ENCODE data around the gene TM7SF2.
"Not testable (repeated sequence)": the region's sequence is repeated elsewhere in the genome, so short reads cannot be mapped to it uniquely, and the experiment has no call there.

The TM7SF2 gene

DNA sequence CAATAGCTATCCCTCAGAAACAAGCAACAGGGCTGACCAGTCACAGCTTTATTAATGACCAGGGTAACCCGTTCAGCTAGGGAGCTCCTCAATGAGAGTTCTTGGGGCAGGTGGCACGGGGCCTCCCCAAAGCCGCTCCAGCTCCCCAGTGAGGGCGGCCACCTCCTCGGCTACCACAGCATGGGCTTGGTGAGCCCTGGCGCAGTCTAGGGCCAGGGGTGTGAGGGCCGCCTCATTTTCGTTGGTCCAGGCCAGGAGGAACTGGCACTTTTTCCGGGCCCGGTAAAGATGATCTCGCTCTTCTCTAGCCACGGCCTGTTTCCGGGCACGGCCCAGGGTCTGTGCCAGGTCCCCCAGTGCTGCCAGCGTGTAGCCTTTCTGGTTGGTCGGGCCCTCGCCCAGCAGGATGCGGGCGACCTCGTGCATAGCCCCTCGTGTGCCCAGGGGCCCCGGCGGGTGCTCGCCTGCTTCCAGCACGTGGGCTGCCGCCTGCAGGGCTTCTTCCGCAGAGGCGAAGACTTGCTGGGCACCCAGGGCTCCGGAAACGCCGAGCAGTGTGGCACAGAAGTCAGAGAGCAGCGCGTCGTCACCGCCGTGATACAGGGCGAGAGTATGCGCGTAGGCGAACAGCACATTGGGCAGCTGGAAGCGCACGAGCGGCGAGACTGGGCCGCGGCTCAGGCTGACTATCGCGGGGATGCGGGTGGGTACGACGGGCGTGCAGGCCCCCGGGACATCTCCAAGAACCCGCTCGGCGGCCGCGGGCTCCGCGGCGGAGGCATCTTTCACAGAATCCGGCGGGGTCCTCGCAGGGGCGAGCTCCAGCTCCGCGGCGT, 4.9 kb downstream of the TM7SF2 start:
- peak; percentile 77 for DNase-seq

DNA sequence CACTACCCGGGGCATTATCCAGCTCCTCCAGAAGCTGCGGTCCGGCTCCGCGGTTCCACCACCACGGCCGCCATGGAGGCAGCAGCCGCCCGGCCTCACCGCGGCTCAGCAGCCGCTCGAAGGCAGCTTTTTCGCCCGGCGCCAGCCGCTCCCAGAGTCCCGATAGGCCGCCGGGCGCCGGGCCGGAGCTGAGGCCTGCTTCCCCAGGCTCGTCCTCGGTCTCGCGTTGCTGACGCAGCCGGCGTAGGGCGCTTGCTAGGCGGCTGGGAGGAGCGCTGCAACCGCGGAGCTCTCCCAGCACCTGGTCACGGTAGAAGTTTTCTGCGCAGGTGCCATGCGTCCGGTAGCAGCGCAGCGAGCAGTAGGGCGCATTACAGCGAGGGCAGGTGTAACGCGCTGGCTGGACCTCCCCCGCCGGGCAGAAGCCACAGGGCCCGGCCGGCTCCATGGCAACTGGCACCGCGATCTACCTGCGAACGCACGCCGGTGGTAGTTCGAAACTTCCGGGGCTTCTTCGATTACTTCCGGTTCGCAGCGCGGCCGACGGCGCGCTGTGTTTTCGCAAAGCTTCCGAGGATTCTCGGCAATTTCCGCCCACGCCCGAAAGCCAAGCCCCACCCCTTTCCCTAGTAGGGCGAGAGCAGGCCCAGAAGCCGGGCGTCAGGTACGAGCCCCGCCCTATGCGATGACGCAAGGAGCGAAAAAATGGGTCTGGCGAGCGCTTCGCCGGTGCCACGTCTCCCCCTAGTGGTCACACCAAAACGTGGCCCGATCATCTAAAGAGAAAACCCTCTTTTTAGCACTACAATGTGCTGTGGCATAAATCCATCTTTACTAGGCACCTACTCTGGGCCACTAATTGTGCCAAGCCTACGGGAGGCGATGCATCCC, 5.8 kb downstream of the TM7SF2 start, which contains the start of gene ZNHIT2:
Gene ZNHIT2, minus strand, starts transcription at position 496 of the 891 bp plus-strand sequence. Its CDS starts 48 bp downstream, at position 448.
- peak; percentile 100 for DNase-seq

- no peak for DNase-seq
These were observed 6.6 kb downstream of the TM7SF2 start for GRCh38 chr11:65118097-65118837.

DNA sequence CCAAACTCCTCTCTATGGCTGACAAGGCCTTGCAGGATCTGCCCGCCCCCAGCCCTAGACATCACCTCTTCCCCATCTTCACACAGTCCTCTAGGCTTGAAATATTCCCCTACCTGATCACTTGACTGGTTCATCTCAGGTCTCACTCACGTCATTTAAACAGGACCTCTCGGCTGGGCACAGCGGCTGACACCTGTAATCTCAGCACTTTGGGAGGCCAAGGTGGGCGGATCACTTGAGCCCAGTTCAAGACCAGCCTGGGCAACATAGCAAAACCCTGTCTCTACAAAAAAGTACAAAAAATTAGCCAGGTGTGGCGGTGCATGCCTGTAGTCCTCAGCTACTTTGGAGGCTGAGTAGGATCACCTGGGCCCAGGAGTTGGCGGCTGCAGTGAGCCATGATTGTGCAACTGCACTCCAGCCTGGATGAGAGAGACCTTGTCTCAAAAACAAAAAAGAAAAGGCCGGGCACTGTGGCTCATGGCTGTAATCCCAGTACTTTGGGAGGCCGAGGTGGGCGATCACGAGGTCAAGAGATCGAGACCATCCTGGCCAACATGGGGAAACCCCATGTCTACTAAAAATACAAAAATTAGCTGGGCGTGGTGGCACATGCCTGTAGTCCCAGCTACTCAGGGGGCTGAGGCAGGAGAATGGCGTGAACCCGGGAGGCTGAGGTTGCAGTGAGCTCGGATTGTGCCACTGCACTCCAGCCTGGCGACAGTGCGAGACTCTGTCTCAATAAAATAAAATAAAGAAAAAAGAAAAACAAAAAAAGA, 7.4 kb downstream of the TM7SF2 start:
- DNase-seq: not testable (repeated sequence)

DNA sequence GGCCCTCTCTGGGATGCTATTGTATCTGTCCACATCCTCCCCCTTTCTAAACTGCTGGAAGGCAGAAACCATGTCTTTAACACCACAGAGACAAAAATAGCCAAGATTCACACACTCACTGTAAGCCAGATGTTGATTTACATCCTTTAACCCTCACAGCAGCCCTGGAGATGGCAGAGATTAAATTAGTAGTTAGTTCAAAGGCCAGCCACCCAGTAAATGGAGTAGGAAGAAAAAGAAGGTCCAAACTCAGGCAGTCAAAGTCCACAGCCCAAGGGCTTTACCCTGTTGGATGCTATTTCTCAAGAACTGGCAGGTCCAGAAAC, 8.0 kb downstream of the TM7SF2 start:
- no peak for DNase-seq

- no peak for DNase-seq
These were observed 9.2 kb downstream of the TM7SF2 start for GRCh38 chr11:65120831-65121230.

DNA sequence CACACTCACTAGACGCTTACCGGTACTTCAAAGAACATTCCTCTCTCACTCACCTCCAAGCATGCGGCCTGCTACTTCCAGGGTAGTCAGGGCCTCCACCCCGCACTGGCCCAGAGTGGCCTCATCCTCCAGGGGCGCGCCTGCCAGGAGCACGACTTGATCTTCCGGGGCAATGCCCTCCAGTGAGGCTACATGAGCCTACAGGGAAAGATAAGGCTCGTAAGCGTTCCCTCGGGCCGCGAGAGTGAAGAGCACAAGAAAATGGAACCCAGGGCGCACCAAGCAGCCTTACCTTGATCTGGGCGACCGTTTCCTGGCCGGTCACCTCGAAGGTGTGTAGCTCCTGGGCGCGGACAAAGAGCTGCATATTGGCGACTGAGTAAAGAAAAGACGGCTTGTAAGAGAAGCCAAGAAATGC, 9.8 kb downstream of the TM7SF2 start:
- peak; percentile 58 for DNase-seq

DNA sequence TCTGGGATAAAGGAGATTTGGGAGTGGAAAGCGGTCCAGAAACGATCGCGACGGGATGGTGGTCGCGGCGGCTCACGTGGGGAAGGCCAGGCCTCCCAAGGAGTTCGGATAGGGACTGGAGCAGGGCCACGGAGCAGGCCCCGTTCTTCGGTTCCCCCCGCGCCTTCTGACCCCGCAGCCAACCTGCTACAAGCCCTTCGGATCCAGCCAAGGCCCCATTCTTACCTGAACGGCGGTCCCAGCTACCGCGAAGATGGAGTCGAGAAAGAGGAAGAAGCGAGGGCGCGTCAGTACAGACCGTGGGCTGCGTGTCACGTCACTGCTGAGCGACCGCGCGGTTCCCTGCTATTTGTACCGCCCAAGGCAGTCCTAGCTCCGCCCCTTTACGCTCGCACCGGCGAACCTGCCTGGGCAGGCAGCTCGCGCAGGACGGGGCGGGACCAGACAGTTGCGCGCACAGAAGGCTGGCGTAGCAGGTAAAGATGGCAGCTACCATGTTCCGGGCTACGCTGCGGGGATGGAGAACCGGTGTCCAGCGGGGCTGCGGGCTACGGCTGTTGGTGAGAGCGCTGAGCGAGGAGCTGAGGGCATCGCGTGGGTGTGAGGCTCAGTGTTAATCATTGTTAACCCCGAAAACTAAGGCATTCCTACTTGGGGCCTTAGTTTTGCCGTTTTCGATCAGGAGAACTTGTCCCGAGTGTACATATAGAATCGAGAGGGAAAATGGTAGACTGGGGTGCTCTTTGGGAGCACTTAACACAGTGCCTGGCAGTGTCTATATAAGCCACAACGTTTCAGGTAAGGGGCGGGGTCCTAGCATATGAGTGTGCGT, 10.4 kb downstream of the TM7SF2 start, which contains the start of the genes FAU and MRPL49:
Gene FAU, minus strand, starts transcription at position 270 of the 832 bp plus-strand sequence. CDS start 321 bp downstream, outside the sequence.
Gene MRPL49, plus strand, starts transcription at position 457 of the 832 bp plus-strand sequence. Its CDS starts 26 bp downstream, at position 483.
- DNase-seq: peak; percentile 100

DNA sequence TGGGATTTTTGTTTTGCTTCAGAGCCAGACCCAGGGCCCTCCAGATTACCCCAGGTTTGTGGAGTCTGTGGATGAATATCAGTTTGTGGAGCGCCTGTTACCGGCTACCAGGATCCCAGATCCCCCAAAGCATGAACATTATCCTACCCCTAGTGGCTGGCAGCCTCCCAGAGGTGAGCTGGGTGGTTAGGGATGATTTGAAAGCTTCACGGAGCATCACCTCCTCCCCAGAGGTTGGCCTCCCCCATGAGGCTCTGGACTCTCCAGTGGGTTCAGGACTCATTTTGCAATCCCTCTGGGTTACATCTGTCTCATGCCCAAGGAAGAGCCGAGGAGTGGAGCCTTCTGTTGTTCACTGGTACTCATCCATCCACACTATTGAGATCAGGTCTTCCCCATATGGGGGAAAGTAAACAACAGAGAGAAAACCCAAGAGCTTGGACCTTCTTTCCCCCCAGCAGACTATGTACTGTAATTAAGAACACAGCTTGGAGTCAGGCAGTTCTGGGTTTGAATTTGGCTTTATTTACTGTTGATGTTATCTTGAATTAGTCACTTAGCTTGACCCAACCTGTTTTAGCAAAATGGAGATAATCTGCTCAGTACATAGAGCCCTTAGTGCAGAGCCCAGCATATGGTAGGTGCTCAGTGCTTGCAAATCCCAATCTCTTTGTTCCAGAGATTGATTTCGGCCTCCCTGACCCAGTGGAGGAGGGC, 13.0 kb downstream of the TM7SF2 start:
- DNase-seq: no peak

GRCh38 chr11:65125197-65126056, 13.8 kb downstream of the TM7SF2 start:
- DNase-seq: no peak

GRCh38 chr11:65126624-65127274, 15.1 kb downstream of the TM7SF2 start:
- no peak for DNase-seq

DNA sequence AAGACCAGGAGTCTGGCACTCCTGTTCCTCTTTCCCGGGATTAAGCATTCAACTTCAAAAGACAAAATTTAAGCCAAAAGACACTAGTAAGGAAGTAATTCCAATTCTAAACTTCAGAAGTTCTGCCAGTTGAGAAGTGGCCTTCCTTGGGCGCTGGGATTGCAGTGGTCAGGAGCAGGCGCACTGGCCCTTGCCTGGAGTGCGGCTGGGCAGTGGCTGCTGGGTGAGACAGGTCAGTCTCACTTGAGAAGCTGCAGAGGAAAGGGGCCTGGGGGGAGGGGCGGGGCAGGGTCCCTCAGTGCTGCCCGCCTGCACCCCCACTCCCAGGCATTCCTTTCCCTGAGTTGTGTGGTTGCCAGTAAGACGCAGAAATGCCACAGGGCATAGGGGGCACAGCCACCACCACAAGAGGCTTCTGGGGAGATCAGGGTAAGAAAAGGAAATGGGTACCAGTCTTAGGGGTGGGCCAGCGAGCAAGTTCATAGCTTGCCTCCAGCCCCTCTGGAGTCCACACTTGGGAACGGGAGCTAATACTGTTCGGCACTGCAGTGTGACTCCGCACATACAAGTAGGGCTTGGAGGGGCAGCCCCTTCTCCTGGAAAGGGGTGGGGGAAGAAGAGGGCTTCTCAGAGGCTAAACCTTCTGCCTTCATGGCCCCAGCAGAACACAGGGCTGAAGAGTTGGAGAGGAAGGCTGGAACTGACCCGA, 16.0 kb downstream of the TM7SF2 start:
- DNase-seq: no peak

DNA sequence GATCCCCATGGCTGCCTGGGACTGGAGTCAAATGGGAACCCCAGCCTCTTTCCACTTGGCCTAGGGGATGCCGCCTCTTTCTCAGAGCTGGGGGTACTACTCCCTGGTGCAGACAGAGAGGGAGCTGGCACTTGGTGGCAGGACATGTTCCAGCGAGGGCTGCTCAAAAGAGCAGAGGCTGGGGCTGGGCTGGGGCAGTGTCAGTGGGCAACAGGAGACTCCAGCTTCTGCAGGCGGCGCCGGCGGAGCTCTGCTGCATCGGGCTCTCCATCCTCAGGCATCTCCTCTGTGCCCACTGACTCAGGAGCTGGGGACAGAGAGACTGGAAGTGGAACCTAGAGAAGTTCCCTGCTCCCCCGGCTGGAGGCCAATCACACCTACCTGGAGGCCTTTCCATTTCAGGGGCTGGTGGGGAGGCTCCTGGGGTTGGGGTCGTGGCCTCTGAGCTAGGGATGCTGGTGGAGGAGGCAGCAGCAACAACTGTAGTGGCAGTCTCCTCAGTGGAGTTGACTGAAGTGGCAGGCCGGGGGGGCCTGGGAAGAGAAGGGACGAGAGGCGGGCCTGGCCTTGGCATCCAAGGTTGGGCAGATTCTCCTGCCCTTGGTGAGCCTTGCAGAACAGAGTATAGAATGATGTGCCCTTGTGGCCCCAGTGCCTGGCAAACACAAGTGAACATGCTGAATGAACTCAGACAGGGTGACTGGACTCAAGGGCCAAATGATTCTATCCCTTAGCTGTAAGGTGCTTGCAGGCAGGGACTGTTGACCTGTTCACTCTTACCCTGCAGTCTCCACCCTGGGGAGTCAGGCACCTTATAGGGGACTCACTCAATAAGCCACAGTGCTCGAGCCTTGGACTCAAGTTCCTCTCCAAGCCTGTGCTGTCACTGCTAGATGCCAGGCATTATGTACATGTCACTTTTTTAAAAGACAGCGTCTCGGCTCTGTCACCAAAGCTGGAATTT, 16.8 kb downstream of the TM7SF2 start:
- DNase-seq: no peak

- no peak for DNase-seq
These were observed 18.2 kb downstream of the TM7SF2 start for GRCh38 chr11:65129649-65130441.

DNA sequence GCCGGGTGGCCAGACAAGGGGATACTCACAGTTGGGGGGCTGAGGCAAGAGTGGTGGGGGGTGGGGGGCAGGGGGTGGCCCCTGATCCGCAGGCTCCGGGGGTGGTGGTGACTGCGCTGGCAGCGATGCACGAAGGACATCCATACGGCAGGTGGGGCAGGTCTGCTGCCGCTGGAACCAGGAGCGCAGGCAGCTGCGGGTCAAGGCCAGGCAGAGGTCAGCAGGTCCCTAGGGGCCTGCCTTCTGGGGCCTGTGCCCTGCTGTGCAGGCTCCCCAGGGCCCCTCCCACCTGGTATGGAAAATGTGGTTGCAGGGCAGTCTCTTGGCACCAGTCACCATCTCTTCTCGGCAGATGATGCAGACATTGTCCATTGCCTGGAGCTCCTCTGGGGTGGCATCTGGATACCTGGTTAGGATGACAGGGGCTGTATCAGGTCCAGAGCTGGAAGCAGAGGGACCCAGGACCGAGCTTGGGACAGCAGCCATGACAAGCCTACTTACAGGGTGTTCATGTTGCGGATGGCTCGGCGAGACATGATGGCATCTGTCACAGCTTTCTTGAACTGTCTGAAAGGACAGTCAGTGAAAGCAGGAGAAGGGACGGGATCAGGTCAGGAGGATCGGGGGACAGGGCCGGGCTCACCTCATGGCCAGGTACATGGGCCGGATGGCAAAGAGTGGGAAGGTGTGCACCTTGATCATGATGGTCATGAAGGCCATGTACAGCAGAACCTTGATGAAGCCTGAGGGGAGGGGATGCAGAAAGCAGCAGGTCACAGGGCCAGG, 19.2 kb downstream of the TM7SF2 start:
- DNase-seq: no peak

Measured in RPMI8226 (cell line).